Right hindlimb (tissue), 1 donor: Measurements from ENCODE around the gene IL17RD.
A peak's percentile ranks its signal among the peaks of the same experiment; 100 is the strongest.

Experiments
- DNase-seq: peaks from one replicate; pipeline ENCODE4 v3.0.0-alpha.2; 2018

Gene IL17RD

GRCh38 chr3:57164657-57165573, at the start of gene IL17RD:
Gene IL17RD, minus strand, starts transcription at chr3:57165353. Its CDS starts 67 bp downstream, at chr3:57165286.
- peak; percentile 93 for DNase-seq

GRCh38 chr3:57206423-57206822, 41.3 kb upstream of the IL17RD start:
- no peak for DNase-seq

- no peak for DNase-seq
These were observed 34.7 kb upstream of the IL17RD start, which contains the start of gene HESX1 for GRCh38 chr3:57199895-57200297. Gene HESX1, minus strand, starts transcription at chr3:57199978. Its CDS starts 60 bp downstream, at chr3:57199918.

- DNase-seq: no peak
These were observed 29.5 kb upstream of the IL17RD start for GRCh38 chr3:57194641-57195040.

- no peak for DNase-seq
These were observed 26.9 kb upstream of the IL17RD start for GRCh38 chr3:57192028-57192427.

GRCh38 chr3:57184526-57184925, 19.4 kb upstream of the IL17RD start:
- no peak for DNase-seq

GRCh38 chr3:57179580-57180410, 14.6 kb upstream of the IL17RD start:
- no peak for DNase-seq

- no peak for DNase-seq
These were observed 10.9 kb upstream of the IL17RD start for GRCh38 chr3:57176045-57176444.

- DNase-seq: no peak
These were observed 8.5 kb upstream of the IL17RD start for GRCh38 chr3:57173687-57174086.

- no peak for DNase-seq
These were observed 5.8 kb upstream of the IL17RD start for GRCh38 chr3:57170946-57171345.

- DNase-seq: peak; percentile 82
These were observed 4.9 kb upstream of the IL17RD start for GRCh38 chr3:57169872-57170623.

- DNase-seq: no peak
These were observed 4.0 kb upstream of the IL17RD start for GRCh38 chr3:57169108-57169507.

GRCh38 chr3:57168151-57168550, 3.0 kb upstream of the IL17RD start:
- DNase-seq: no peak

- no peak for DNase-seq
These were observed 1.5 kb upstream of the IL17RD start for GRCh38 chr3:57166660-57167059.

GRCh38 chr3:57165641-57166040, 488 bp upstream of the IL17RD start:
- no peak for DNase-seq

GRCh38 chr3:57164217-57164656, 916 bp downstream of the IL17RD start:
- peak; percentile 61 for DNase-seq

- peak; percentile 37 for DNase-seq
These were observed 1.4 kb downstream of the IL17RD start for GRCh38 chr3:57163751-57164150.

- DNase-seq: no peak
These were observed 3.2 kb downstream of the IL17RD start for GRCh38 chr3:57161915-57162314.

GRCh38 chr3:57160765-57161538, 4.2 kb downstream of the IL17RD start:
- DNase-seq: peak; percentile 64

- DNase-seq: peak; percentile 85
These were observed 4.9 kb downstream of the IL17RD start for GRCh38 chr3:57160076-57160764.
